ENCODE results near the gene HDAC8.

The HDAC8 gene

DNA sequence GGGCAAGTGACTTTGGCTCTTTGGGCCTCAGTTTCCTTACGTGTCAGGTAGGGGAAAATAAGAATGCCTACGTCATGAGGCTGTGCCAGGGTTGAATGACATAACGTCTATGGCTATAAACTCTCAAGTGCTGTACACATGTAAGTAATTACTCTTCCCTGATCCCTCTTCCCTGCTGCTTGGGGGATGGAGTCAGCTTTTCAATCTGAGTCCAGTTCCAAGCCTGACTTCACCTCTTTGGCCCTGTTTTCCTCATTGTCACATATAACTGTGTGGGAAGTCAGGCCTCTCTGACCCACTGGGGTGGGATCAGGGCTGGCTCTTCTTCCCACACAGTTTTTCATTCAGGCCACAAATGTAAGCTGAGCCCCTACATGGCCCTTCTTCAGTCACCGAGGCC lies 255.5 kb downstream of the HDAC8 start:
- H3K9me3 ChIP-seq (ENCODE audit: severe bottlenecking), result no peaks in the 10 kb centered on the region
- no peaks in the 10 kb centered on the region for H3K27me3 ChIP-seq (ENCODE audit: insufficient read depth, low read depth, severe bottlenecking)
- no peak overlapping the region for H3K4me3 ChIP-seq (ENCODE audit: low read depth, low read length)
- DNase-seq, result no peak
- no peak overlapping the region for H3K27ac ChIP-seq
- no peaks in the 10 kb centered on the region for H3K36me3 ChIP-seq
- TF ChIP-seq, protein P1, sequence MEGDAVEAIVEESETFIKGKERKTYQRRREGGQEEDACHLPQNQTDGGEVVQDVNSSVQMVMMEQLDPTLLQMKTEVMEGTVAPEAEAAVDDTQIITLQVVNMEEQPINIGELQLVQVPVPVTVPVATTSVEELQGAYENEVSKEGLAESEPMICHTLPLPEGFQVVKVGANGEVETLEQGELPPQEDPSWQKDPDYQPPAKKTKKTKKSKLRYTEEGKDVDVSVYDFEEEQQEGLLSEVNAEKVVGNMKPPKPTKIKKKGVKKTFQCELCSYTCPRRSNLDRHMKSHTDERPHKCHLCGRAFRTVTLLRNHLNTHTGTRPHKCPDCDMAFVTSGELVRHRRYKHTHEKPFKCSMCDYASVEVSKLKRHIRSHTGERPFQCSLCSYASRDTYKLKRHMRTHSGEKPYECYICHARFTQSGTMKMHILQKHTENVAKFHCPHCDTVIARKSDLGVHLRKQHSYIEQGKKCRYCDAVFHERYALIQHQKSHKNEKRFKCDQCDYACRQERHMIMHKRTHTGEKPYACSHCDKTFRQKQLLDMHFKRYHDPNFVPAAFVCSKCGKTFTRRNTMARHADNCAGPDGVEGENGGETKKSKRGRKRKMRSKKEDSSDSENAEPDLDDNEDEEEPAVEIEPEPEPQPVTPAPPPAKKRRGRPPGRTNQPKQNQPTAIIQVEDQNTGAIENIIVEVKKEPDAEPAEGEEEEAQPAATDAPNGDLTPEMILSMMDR (IDR thresholded peaks at IDR 0.05; ENCODE audit: low read depth, low read length), result no peak

DNA sequence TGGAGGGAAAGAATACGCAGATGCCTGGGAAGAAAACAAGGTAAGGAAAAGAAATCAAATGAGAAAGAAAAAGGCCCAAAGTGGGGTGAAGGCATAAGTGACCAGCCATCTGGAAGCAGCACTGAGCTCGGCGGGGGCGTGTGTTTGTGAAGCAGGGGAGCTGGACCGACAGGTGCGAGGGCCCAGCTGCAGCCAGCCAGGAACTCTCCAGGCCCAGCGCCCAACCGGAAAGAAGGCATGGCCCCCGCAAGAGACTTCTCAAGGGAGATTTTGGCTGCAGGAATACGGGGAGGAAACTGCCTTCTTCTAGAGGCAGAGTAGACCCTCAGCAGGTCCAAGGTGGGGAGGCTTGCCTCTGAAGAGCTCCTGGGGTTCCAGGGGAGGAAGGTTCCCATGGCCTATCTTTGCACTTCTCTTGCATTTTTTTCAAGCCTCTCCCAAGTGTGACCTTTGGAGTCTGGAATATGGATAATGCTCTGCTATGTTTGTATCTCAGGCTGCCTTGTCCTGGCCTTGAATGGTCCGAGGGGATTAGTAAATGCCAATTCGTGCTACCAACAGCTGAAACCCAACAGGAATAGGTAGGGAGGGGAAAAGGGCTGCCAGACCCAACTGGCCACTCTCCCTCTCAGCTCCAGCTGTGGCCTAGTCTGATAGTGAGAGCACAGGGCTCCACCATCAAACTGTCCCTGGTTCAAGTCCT lies 256.1 kb downstream of the HDAC8 start:
- Histone ChIP-seq H3K36me3 (no peaks in the 10 kb centered on the region), H3K27ac (no peak overlapping the region), H3K9me3 (ENCODE audit: severe bottlenecking) (no peaks in the 10 kb centered on the region), H3K4me3 (ENCODE audit: low read depth, low read length) (no peak overlapping the region), H3K27me3 (ENCODE audit: insufficient read depth, low read depth, severe bottlenecking) (no peaks in the 10 kb centered on the region)
- no peak for DNase-seq
- TF ChIP-seq, protein P1 (IDR thresholded peaks at IDR 0.05; ENCODE audit: low read depth, low read length), result no peak

DNA sequence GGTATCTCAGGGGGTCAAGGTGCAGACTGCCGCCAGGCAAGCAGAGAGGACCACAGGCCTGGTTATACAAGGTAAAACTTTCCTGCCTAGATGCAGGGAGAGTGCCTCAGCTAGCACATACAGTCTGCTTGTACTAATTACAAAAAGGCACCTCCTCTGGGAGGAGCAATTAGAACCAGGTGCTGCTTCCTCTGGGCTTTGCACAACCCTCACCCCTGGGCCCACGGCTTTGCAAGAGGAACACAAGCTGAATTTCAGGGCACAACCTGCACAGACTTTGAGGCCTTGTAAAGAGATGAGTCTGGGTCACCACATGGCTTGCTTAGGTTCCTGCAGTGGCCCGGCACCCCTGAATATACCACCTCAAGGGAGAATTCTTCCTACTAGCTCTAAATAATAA lies 257.8 kb downstream of the HDAC8 start:
- H3K9me3 ChIP-seq (ENCODE audit: severe bottlenecking), result no peaks in the 10 kb centered on the region
- H3K27me3 ChIP-seq (ENCODE audit: insufficient read depth, low read depth, severe bottlenecking), result no peaks in the 10 kb centered on the region
- TF ChIP-seq, protein P1 (IDR thresholded peaks at IDR 0.05; ENCODE audit: low read depth, low read length), result no peak
- H3K4me3 ChIP-seq (ENCODE audit: low read depth, low read length), result no peak overlapping the region
- DNase-seq, result no peak
- no peaks in the 10 kb centered on the region for H3K36me3 ChIP-seq
- no peak overlapping the region for H3K27ac ChIP-seq

DNA sequence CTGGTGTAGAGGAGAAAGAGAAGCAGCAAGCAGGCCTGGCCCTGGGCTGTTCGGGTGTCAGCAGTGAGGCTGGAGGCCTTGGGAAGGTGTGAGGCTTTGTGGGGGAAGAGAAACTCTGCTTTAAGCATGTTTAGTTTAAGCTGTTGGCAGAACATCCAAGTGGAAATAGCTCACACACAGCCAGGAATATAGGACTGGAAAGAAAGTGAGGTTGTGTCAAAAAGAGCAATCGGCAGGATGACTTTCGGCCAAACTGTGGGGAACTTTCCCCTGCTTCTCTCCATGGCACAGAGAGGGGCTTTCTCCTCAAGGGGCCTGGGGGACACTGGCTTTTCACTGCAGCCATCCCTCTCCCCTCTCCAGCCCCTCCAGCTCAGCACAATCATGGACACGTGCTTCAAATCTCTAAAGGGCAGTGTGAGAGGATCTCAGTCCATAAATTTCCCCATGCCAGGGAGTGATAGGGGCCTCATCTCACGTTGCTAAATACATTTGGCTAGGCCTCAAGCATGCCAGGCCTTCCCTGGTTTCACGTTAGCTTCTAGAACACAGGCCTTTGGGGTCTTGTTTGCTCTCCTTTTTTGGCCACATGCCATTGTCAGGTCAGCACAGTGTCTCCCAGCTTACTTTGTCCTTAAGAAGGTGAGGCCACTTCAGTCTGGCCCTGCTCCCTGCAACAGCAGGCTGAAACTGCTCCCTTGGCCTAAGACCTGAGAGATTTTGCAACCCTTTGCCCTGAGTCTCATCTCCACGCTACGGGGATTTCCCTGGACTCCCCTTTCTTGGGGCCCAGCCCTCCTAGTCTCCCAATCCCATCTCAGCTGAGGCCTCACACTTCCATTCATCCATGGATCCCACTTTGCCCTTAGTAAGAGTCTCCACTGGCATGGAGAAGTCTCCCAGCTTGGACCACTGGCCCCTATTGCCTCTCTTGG lies 258.7 kb downstream of the HDAC8 start:
- TF ChIP-seq, protein P1 (IDR thresholded peaks at IDR 0.05; ENCODE audit: low read depth, low read length), result no peak
- Histone ChIP-seq H3K9me3 (ENCODE audit: severe bottlenecking) (no peaks in the 10 kb centered on the region), H3K4me3 (ENCODE audit: low read depth, low read length) (no peak overlapping the region), H3K27ac (no peak overlapping the region), H3K36me3 (no peaks in the 10 kb centered on the region), H3K27me3 (ENCODE audit: insufficient read depth, low read depth, severe bottlenecking) (no peaks in the 10 kb centered on the region)
- DNase-seq, result no peak

DNA sequence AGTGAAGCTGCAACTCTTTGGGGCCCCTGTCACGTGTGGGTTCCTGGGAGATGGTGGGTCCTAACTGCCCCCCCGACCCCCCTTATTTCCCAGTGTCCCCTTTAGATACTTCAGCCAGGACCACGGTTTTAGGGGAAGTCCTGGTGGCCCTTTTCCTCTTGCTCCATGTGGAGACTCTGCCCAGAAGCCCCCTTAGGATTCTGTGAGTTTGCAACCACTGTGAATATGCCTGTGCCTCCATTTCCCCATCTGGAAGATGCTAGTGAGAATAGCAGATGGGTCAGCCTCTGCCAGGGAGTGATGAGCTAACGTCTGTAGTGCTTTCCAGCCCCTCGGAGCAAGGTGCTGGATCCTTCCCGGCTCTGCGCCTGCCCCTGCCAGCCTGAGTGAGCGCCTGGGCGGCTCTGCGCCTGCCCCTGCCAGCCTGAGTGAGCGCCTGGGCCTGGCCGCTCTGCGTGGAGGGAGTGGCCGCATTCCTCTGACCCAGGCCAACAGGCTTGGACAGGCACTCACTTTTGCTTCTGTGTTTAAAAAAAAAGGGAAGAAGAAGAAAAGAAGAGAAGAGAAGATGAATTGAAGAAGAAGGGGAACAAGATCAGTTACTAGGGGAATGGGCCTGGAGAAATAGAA lies 260.2 kb downstream of the HDAC8 start:
- Histone ChIP-seq H3K36me3 (no peaks in the 10 kb centered on the region), H3K4me3 (ENCODE audit: low read depth, low read length) (no peak overlapping the region), H3K9me3 (ENCODE audit: severe bottlenecking) (no peaks in the 10 kb centered on the region), H3K27ac (no peak overlapping the region), H3K27me3 (ENCODE audit: insufficient read depth, low read depth, severe bottlenecking) (peaks cover 9% of the 10 kb centered on the region)
- no peak for DNase-seq
- TF ChIP-seq, protein P1 (IDR thresholded peaks at IDR 0.05; ENCODE audit: low read depth, low read length), result no peak

Data from WERI-Rb-1 (cell line).